B cell (primary cell): ENCODE data around the gene PARP16. TPM values are rescaled to one million over a fixed set of nuclear protein-coding genes. Genes with fewer than 3 reads are reported as not detected.

ENCODE experiments used
- ATAC-seq: fragments of 200-7000 bp; cut with Tn5 transposase; one replicate; pipeline ENCODE4 v1.10.0; 2021; ENCODE audit warnings: low read depth, mild to moderate bottlenecking, moderate number of reproducible peaks, moderate library complexity
- CTCF ChIA-PET: fragments of 350-600 bp; sonication (Branson Sonifier 250); formaldehyde crosslinking; loops from one replicate; lab custom pipeline; 2021; ENCODE audit warnings: antibody characterized with exemption, inconsistent platforms; lab: Charles Lee
- POLR2A ChIA-PET: fragments of 350-600 bp; sonication (Branson Sonifier 250); formaldehyde crosslinking; loops from one replicate; lab custom pipeline; 2021; ENCODE audit warnings: antibody characterized with exemption; lab: Charles Lee
- DNase-seq: peaks from one replicate; pipeline ENCODE4 v3.0.0; 2013
- H2AFZ ChIP-seq: 2 replicates; pipeline ENCODE4 v1.6.1; 2012; ENCODE audit warnings: mild to moderate bottlenecking, low read depth, low read length; ENCODE audit not compliant: insufficient read depth, poor library complexity, severe bottlenecking
- H3K27ac ChIP-seq, 2 donors: 1 replicate in 1 of 2; 2 replicates in 1 of 2; pipeline ENCODE4 v1.5.1; 2012 to 2013; ENCODE audit warnings: low read length in 2 of 2, mild to moderate bottlenecking in 2 of 2, moderate library complexity in 1 of 2
- H3K27me3 ChIP-seq, 4 experiments: fragments of 200-600 bp in 1 of 4; sonication (generic) in 1 of 4; replicated peaks in 1 of 4; 1 replicate in 2 of 4; 2 replicates in 2 of 4; pipeline versions ENCODE4 v1.6.1 to v1.7.0; 2013 to 2016; ENCODE audit warnings: low read length in 3 of 4, mild to moderate bottlenecking in 2 of 4, mixed read lengths in 1 of 4, moderate library complexity in 1 of 4; ENCODE audit not compliant: insufficient read depth in 4 of 4, control insufficient read depth in 3 of 4; ENCODE audit errors: control extremely low read depth in 1 of 4
- H3K36me3 ChIP-seq, 2 experiments: replicated peaks in 1 of 2; 1 replicate in 1 of 2; 2 replicates in 1 of 2; pipeline versions ENCODE4 v1.6.1 to v1.7.1; 2013; ENCODE audit warnings: low read length in 1 of 2; ENCODE audit not compliant: insufficient read depth in 2 of 2, control insufficient read depth in 1 of 2; ENCODE audit errors: control extremely low read depth in 1 of 2, extremely low read depth in 1 of 2
- H3K4me1 ChIP-seq, 2 donors: fragments of 200-600 bp in 1 of 2; sonication (generic) in 1 of 2; 1 replicate in 1 of 2; 2 replicates in 1 of 2; pipeline versions ENCODE4 v1.5.1 to v1.6.1; 2013 to 2017; ENCODE audit warnings: low read length in 2 of 2; ENCODE audit not compliant: control insufficient read depth in 2 of 2, insufficient read depth in 2 of 2
- H3K4me2 ChIP-seq: replicated peaks from 2 replicates; pipeline ENCODE3; 2012; ENCODE audit warnings: mild to moderate bottlenecking, low read depth, low read length; ENCODE audit not compliant: poor library complexity, severe bottlenecking
- H3K4me3 ChIP-seq, 5 experiments: fragments of 200-600 bp in 1 of 5; sonication (generic) in 1 of 5; 1 replicate in 3 of 5; 2 replicates in 2 of 5; pipeline versions ENCODE4 v1.5.1 to v1.7.0; 2011 to 2016; ENCODE audit warnings: low read length in 4 of 5, mild to moderate bottlenecking in 4 of 5, low read depth in 2 of 5, control low read depth in 1 of 5, moderate library complexity in 1 of 5; ENCODE audit not compliant: insufficient read depth in 1 of 5; ENCODE audit errors: control extremely low read depth in 1 of 5, extremely low read depth in 1 of 5
- H3K79me2 ChIP-seq: fragments of 200-600 bp; sonication (generic); one replicate; pipeline ENCODE4 v1.6.0; 2016; ENCODE audit warnings: low read length; ENCODE audit not compliant: control insufficient read depth, insufficient read depth
- H3K9ac ChIP-seq: fragments of 200-600 bp; sonication (generic); 2 replicates; pipeline ENCODE4 v1.6.1; 2017; ENCODE audit warnings: mild to moderate bottlenecking, low read length, moderate library complexity
- H3K9me3 ChIP-seq, 3 donors: one replicate each; pipeline versions ENCODE4 v1.6.1 to v1.7.1; 2013; ENCODE audit warnings: low read length in 2 of 3; ENCODE audit not compliant: control insufficient read depth in 2 of 3, insufficient read depth in 1 of 3; ENCODE audit errors: control extremely low read depth in 1 of 3
- H4K20me1 ChIP-seq: 2 replicates; pipeline ENCODE4 v1.6.0; 2012; ENCODE audit warnings: mild to moderate bottlenecking, low read length; ENCODE audit not compliant: insufficient read depth, control insufficient read depth, poor library complexity, severe bottlenecking
- H3K27ac Mint-ChIP-seq: one replicate; pipeline ENCODE4 v1.8.0; 2021; ENCODE audit warnings: mixed read lengths
- H3K27me3 Mint-ChIP-seq: one replicate; pipeline ENCODE4 v1.8.0; 2021; ENCODE audit warnings: mixed read lengths
- H3K4me1 Mint-ChIP-seq: one replicate; pipeline ENCODE4 v1.8.0; 2021; ENCODE audit warnings: mixed read lengths
- H3K4me3 Mint-ChIP-seq: one replicate; pipeline ENCODE4 v1.8.0; 2021; ENCODE audit warnings: mixed read lengths
- H3K9me3 Mint-ChIP-seq: one replicate; pipeline ENCODE4 v1.8.0; 2022; ENCODE audit warnings: mixed read lengths; ENCODE audit not compliant: insufficient read depth
- EZH2 ChIP-seq: IDR thresholded peaks from 2 replicates; pipeline ENCODE4 v1.6.1; 2012; ENCODE audit warnings: borderline replicate concordance, low read depth, mild to moderate bottlenecking, moderate library complexity, low read length; ENCODE audit not compliant: insufficient read depth, poor library complexity, severe bottlenecking
- WGBS: methylation state at CpG from one replicate; pipeline ENCODE4 v1.1.5; 2013; ENCODE audit warnings: missing lambda C conversion rate; ENCODE audit not compliant: insufficient coverage; 5-methylcytosine and 5-hydroxymethylcytosine counted together
- intact Hi-C: fragments of 100-400 bp; cut with micrococcal nuclease; formaldehyde crosslinking; loops from one replicate; pipeline ENCODE4 v1.10.0; 2022
- polyA plus RNA-seq: library from polyadenylated mRNA; depleted of rRNA; stranded (reverse); fragments of >200 nt; gene quantifications from 2 replicates; pipeline ENCODE4 v1.2.3, GENCODE V29; 2012
- total RNA-seq, 2 donors: library from RNA; stranded (reverse); fragments of 120-200 nt in 1 of 2; gene quantifications; 1 replicate in 1 of 2; 2 replicates in 1 of 2; pipeline versions ENCODE4 v1.2.3 to v1.2.4, GENCODE V29; 2013 to 2022
- TF ChIP-seq, protein P1 (sequence below): fragments of 200-600 bp; IDR thresholded peaks from one replicate; pipeline ENCODE4 v1.8.0; 2022; ENCODE audit warnings: antibody characterized with exemption, mild to moderate bottlenecking

PARP16 gene
- total and polyA plus RNA-seq, 2 donors (not counting 1 experiment from before 2014, with no cell fraction given): 18.2 to 19.1 TPM

DNA sequence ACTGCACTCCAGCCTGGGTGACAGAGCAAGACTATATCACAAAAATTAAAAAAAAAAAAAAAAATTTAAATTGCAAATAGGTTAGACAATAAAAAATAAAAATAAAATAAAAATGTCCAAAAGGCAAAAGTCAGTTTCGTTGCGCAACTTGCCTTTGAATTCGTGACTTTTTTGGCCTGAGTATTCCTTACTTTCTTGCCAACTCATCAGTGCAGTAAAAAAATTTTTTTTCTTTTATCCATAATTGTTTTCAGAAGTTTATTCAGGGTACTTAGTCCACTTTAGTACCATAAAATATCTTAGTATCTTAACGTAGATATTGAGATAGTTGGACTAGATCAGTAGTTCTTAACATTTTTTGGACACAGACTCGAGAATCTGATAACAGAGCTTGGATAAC, 53.0 kb downstream of the PARP16 start:
- WGBS: no CpG with 5 or more reads among the region's 5 CpGs
- intact Hi-C loops: no loop called here
- Mint-ChIP-seq H3K27ac (no peak overlapping the region), H3K4me1 (no peaks in the 10 kb centered on the region), H3K9me3 (no peaks in the 10 kb centered on the region), H3K4me3 (no peak overlapping the region), H3K27me3 (no peaks in the 10 kb centered on the region)
- no peak for TF ChIP-seq EZH2
- TF ChIP-seq, protein P1, sequence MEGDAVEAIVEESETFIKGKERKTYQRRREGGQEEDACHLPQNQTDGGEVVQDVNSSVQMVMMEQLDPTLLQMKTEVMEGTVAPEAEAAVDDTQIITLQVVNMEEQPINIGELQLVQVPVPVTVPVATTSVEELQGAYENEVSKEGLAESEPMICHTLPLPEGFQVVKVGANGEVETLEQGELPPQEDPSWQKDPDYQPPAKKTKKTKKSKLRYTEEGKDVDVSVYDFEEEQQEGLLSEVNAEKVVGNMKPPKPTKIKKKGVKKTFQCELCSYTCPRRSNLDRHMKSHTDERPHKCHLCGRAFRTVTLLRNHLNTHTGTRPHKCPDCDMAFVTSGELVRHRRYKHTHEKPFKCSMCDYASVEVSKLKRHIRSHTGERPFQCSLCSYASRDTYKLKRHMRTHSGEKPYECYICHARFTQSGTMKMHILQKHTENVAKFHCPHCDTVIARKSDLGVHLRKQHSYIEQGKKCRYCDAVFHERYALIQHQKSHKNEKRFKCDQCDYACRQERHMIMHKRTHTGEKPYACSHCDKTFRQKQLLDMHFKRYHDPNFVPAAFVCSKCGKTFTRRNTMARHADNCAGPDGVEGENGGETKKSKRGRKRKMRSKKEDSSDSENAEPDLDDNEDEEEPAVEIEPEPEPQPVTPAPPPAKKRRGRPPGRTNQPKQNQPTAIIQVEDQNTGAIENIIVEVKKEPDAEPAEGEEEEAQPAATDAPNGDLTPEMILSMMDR: no peak
- Histone ChIP-seq H3K9ac (no peak overlapping the region), H3K4me3 (no peak overlapping the region), H3K27ac (no peak overlapping the region), H3K4me2 (no peak overlapping the region), H3K9me3 (no peaks in the 10 kb centered on the region), H3K27me3 (no peaks in the 10 kb centered on the region), H3K4me1 (no peaks in the 10 kb centered on the region), H3K79me2 (no peaks in the 10 kb centered on the region), H2AFZ (no peak overlapping the region), H4K20me1 (no peaks in the 10 kb centered on the region), H3K36me3 (no peaks in the 10 kb centered on the region)
- ChIA-PET POLR2A (no interaction called here), CTCF (no interaction called here)
- ATAC-seq (no peak), DNase-seq (no peak)

DNA sequence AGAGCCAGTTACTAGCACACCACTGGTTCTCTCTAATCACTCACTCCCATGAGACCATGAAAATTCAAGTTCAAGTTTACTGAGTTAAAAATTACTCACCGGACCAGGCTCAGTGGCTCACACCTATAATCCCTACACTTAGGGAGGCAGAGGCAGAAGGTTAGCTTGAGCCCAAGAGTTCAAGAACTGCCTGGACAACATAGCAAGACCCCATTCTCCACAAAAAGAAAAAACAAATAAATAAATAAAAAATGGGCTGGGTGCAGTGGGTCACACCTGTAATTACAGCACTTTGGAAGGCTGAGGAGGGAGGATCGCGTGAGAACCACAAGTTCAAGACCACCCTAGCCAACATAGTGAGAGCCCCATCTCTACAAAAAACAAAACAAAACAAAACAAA, 54.2 kb downstream of the PARP16 start:
- Histone ChIP-seq H3K27me3 (no peaks in the 10 kb centered on the region), H2AFZ (no peak overlapping the region), H3K9me3 (no peaks in the 10 kb centered on the region), H3K36me3 (no peaks in the 10 kb centered on the region), H3K4me3 (no peak overlapping the region), H3K9ac (no peak overlapping the region), H3K79me2 (no peaks in the 10 kb centered on the region), H3K4me1 (no peaks in the 10 kb centered on the region), H3K27ac (no peak overlapping the region), H4K20me1 (no peaks in the 10 kb centered on the region), H3K4me2 (no peak overlapping the region)
- no peaks in the 10 kb centered on the region for H3K9me3 Mint-ChIP-seq
- no peaks in the 10 kb centered on the region for H3K4me1 Mint-ChIP-seq
- no peak for ATAC-seq
- no peak for TF ChIP-seq EZH2
- TF ChIP-seq, protein P1: no peak
- no peak overlapping the region for H3K4me3 Mint-ChIP-seq
- POLR2A ChIA-PET: no interaction called here
- H3K27me3 Mint-ChIP-seq: no peaks in the 10 kb centered on the region
- DNase-seq: no peak
- WGBS: 100% methylated on average over 1 of the region's 3 CpGs
- no peak overlapping the region for H3K27ac Mint-ChIP-seq
- intact Hi-C loops: no loop called here
- CTCF ChIA-PET: interaction anchor here (0.6 kb wide), 1 partner anchor 172 kb away, joined by 3 read pairs; no protein-coding TSS in a partner anchor
